Measurements from ENCODE around the gene SUGCT. TPM values are rescaled to one million over a fixed set of nuclear protein-coding genes. Genes with fewer than 3 reads are reported as not detected.
"Not testable (repeated sequence)": the region's sequence is repeated elsewhere in the genome, so short reads cannot be mapped to it uniquely, and the experiment has no call there.

Gene SUGCT
- total RNA-seq, 1 donor from 2014 or later, result 9.8 TPM

DNA sequence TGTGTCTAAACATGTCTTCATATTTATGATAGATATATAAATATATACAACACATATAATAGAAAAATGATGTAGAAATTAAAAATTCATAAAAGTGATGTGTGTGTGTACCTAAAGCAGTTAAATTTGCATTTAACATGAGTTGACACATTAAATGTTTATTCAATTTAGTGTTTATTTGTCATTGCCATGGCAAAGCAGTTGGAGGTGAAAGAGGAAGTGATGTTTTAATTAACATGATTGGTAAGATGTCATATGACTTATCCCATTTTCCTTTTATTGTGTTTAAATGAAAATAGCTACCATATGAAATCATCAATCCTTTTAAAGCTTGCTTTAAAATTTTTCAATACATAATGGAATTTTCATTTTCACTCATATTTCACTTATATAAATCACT, 452.6 kb downstream of the SUGCT start:
- Mint-ChIP-seq H3K4me1 (peaks cover 7% of the 10 kb centered on the region), H3K27me3 (ENCODE audit: low read depth) (no peaks in the 10 kb centered on the region), H3K27ac (no peak overlapping the region), H3K36me3 (peaks cover 8% of the 10 kb centered on the region), H3K9me3 (peaks cover 26% of the 10 kb centered on the region), H3K4me3 (no peak overlapping the region)
- DNase-seq (ENCODE audit: low spot score in 2 of 2, unreplicated experiment in 2 of 2), result no peak
- TF ChIP-seq CTCF (IDR thresholded peaks at IDR 0.05; ENCODE audit: unreplicated experiment), result no peak

DNA sequence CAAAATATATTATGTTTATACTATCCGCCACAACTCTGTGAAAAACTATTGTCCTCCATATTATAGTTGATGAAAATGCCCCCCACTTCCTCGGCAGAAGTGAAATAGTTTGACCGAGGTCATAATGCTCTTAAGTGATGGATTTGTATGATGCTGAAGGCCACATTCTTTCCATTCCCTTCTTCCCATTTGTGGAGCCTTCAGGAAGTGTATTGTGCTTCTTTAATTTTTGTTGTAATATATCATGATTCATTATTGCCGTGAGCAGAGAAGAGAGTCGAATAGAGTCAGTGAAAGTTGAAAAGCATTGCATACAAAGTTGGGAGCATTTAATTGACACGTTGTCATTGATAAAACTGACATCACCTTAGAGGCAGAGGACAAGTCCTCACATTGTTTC, 460.3 kb downstream of the SUGCT start:
- no peak for DNase-seq (ENCODE audit: low spot score in 2 of 2, unreplicated experiment in 2 of 2)
- TF ChIP-seq CTCF (IDR thresholded peaks at IDR 0.05; ENCODE audit: unreplicated experiment), result no peak
- Mint-ChIP-seq H3K36me3 (peaks cover 20% of the 10 kb centered on the region), H3K4me1 (peaks cover 21% of the 10 kb centered on the region), H3K27me3 (ENCODE audit: low read depth) (no peaks in the 10 kb centered on the region), H3K9me3 (peaks cover 44% of the 10 kb centered on the region), H3K27ac (peak overlapping the region; percentile 71), H3K4me3 (no peak overlapping the region)

GRCh38 chr7:40595832-40596231, 461.0 kb downstream of the SUGCT start:
- Mint-ChIP-seq H3K4me3 (no peak overlapping the region), H3K9me3 (peaks cover 38% of the 10 kb centered on the region), H3K27me3 (ENCODE audit: low read depth) (no peaks in the 10 kb centered on the region), H3K4me1 (peaks cover 27% of the 10 kb centered on the region), H3K36me3 (peaks cover 19% of the 10 kb centered on the region), H3K27ac (peak overlapping the region; percentile 71)
- DNase-seq (ENCODE audit: low spot score in 2 of 2, unreplicated experiment in 2 of 2), result no peak
- no peak for TF ChIP-seq CTCF (IDR thresholded peaks at IDR 0.05; ENCODE audit: unreplicated experiment)

- Mint-ChIP-seq H3K4me3 (no peak overlapping the region), H3K4me1 (peaks cover 27% of the 10 kb centered on the region), H3K27me3 (ENCODE audit: low read depth) (no peaks in the 10 kb centered on the region), H3K36me3 (peaks cover 23% of the 10 kb centered on the region), H3K27ac (peak overlapping the region; percentile 47), H3K9me3 (peaks cover 35% of the 10 kb centered on the region)
- no peak for TF ChIP-seq CTCF (IDR thresholded peaks at IDR 0.05; ENCODE audit: unreplicated experiment)
- DNase-seq (ENCODE audit: low spot score in 2 of 2, unreplicated experiment in 2 of 2), result no peak
These were observed 462.7 kb downstream of the SUGCT start for GRCh38 chr7:40597517-40597916.

DNA sequence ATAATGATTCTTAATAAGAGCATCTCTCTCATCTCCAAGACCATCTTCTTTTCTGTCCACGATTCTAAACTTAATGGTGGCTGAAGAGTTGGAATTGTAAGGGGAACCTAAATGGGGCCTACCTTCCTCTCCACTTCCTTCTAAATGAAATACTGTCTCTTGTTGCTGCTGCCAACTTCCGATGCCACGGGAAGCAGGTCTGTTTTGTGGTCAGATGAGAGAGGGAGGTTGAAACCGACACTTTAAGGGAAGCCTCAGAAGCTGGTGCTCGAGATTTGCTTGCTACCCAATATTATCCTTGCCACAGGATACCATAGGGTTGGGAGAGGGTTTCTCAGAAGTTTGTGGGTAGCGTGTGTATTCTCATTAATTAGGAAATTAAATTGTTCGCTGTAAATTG, 464.1 kb downstream of the SUGCT start:
- H3K9me3 Mint-ChIP-seq, result peaks cover 38% of the 10 kb centered on the region
- H3K27ac Mint-ChIP-seq, result no peak overlapping the region
- no peak for TF ChIP-seq CTCF (IDR thresholded peaks at IDR 0.05; ENCODE audit: unreplicated experiment)
- peaks cover 29% of the 10 kb centered on the region for H3K36me3 Mint-ChIP-seq
- H3K4me1 Mint-ChIP-seq, result peaks cover 31% of the 10 kb centered on the region
- no peaks in the 10 kb centered on the region for H3K27me3 Mint-ChIP-seq (ENCODE audit: low read depth)
- H3K4me3 Mint-ChIP-seq, result no peak overlapping the region
- no peak for DNase-seq (ENCODE audit: low spot score in 2 of 2, unreplicated experiment in 2 of 2)

- Mint-ChIP-seq H3K36me3 (peaks cover 25% of the 10 kb centered on the region), H3K4me3 (no peak overlapping the region), H3K9me3 (peaks cover 36% of the 10 kb centered on the region), H3K4me1 (peaks cover 35% of the 10 kb centered on the region), H3K27ac (no peak overlapping the region), H3K27me3 (ENCODE audit: low read depth) (no peaks in the 10 kb centered on the region)
- TF ChIP-seq CTCF (IDR thresholded peaks at IDR 0.05; ENCODE audit: unreplicated experiment), result no peak
- no peak for DNase-seq (ENCODE audit: low spot score in 2 of 2, unreplicated experiment in 2 of 2)
These were observed 465.0 kb downstream of the SUGCT start for GRCh38 chr7:40599836-40600235.

- DNase-seq (ENCODE audit: low spot score in 2 of 2, unreplicated experiment in 2 of 2); H3K27ac Mint-ChIP-seq; H3K27me3 Mint-ChIP-seq (ENCODE audit: low read depth); H3K4me3 Mint-ChIP-seq: not testable (repeated sequence)
- peaks cover 41% of the 10 kb centered on the region for H3K4me1 Mint-ChIP-seq
- H3K9me3 Mint-ChIP-seq, result peaks cover 35% of the 10 kb centered on the region
- H3K36me3 Mint-ChIP-seq, result peaks cover 25% of the 10 kb centered on the region
These were observed 467.5 kb downstream of the SUGCT start for GRCh38 chr7:40602351-40602750.

Data from mesothelial cell of epicardium (in vitro differentiated cells).